Gastroesophageal sphincter (tissue), 4 donors: ENCODE results near the gene CLASRP. TPM values are rescaled to one million over a fixed set of nuclear protein-coding genes. Genes with fewer than 3 reads are reported as not detected.
"Not testable (repeated sequence)": the region's sequence is repeated elsewhere in the genome, so short reads cannot be mapped to it uniquely, and the experiment has no call there.

Experiments used
- ATAC-seq: fragments of 150-250 bp; one replicate; pipeline ENCODE4 v1.9.1; 2016; ENCODE audit warnings: mild to moderate bottlenecking, moderate library complexity
- H3K27ac ChIP-seq, 4 donors: fragments of 200-600 bp; sonication (generic) in 3 of 4; 1 replicate in 3 of 4; 2 replicates in 1 of 4; pipeline ENCODE4 v1.5.1; 2016 to 2019
- H3K27me3 ChIP-seq: fragments of 200-600 bp; sonication (generic); one replicate; pipeline ENCODE4 v1.5.1; 2019
- H3K36me3 ChIP-seq, 2 donors: fragments of 200-600 bp; sonication (generic); one replicate each; pipeline ENCODE4 v1.5.1; 2019; ENCODE audit warnings: control low read depth in 1 of 2
- H3K4me1 ChIP-seq, 3 donors: fragments of 200-600 bp; sonication (generic); 1 replicate in 2 of 3; 2 replicates in 1 of 3; pipeline ENCODE4 v1.5.1; 2016 to 2019; ENCODE audit warnings: control low read depth in 2 of 3
- H3K4me3 ChIP-seq, 2 donors: fragments of 200-600 bp; sonication (generic); one replicate each; pipeline ENCODE4 v1.5.1; 2019; ENCODE audit warnings: mild to moderate bottlenecking in 1 of 2, moderate library complexity in 1 of 2
- H3K9me3 ChIP-seq, 3 donors: fragments of 200-600 bp; sonication (generic); one replicate each; pipeline ENCODE4 v1.5.1; 2017 to 2019; ENCODE audit warnings: control low read depth in 2 of 3
- CTCF ChIP-seq, 4 experiments: fragments of 200-600 bp in 2 of 4; fragments of 450-650 bp in 2 of 4; sonication (generic) in 1 of 4; IDR thresholded peaks; one replicate each; pipeline ENCODE4 v1.5.1; 2017 to 2019; ENCODE audit warnings: antibody characterized with exemption in 4 of 4, mild to moderate bottlenecking in 2 of 4, moderate library complexity in 2 of 4
- EP300 ChIP-seq: sonication (generic); formaldehyde crosslinking; IDR thresholded peaks from one replicate; pipeline ENCODE4 v1.6.1; 2017; ENCODE audit warnings: antibody characterized with exemption, mild to moderate bottlenecking
- POLR2A ChIP-seq, 2 donors: fragments of 450-650 bp; IDR thresholded peaks; one replicate each; pipeline ENCODE4 v1.6.1; 2017; ENCODE audit warnings: antibody characterized with exemption in 2 of 2, mild to moderate bottlenecking in 2 of 2, moderate library complexity in 1 of 2
- POLR2AphosphoS5 ChIP-seq: sonication (generic); formaldehyde crosslinking; IDR thresholded peaks from one replicate; pipeline ENCODE4 v1.6.1; 2017; ENCODE audit warnings: antibody characterized with exemption
- WGBS, 2 donors: methylation state at CpG; one replicate each; pipeline ENCODE4 v1.1.5; 2018; ENCODE audit warnings: low coverage in 1 of 2; 5-methylcytosine and 5-hydroxymethylcytosine counted together
- total RNA-seq, 4 donors: library from RNA; depleted of rRNA; stranded (reverse); fragments of >200 nt; gene quantifications; one replicate each; pipeline ENCODE4 v1.1.0, GENCODE V29; 2016

CLASRP gene
- total RNA-seq, 4 donors from 2014 or later: 33.6 to 82.5 (median 54.7) TPM

DNA sequence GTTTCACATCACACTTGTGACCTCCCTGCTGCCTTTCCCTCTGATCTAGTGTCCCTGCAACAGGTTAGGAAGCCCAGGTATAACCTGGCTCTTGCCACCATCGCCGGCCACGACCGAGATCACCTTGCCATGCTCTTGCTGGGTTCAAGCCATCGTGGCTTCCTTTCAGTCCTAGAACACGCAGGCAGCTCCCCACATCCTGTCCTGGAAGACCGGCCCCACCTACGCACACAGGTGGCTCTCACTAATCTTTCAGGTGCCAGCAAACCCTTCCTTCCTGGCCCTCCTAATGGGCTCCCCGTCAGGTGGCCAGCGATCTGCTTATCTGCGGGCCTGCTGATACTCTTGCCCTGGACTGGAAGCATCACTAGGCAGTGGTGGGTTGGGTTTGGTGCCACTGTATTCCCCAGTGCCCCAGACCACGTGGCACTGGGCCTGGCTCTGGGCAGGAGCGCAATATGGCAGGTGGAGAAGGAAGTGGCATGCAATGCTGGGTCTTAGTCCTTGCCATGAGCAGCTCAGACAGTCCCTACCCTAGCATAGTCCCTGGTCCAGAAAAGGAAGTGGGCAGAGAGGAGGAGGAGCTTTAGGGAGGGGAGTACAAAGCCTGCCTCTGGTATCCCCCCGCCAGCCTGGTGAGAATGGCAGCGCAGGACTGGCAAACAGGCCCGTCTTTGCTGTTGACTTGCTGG lies 66.0 kb downstream of the CLASRP start:
- no peak for ATAC-seq
- Histone ChIP-seq H3K4me1 (peaks cover 0 to 46% (median 21%) of the 10 kb centered on the region in 3 donors), H3K4me3 (no peak overlapping the region), H3K27me3 (no peaks in the 10 kb centered on the region), H3K9me3 (no peaks in the 10 kb centered on the region), H3K36me3 (no peaks in the 10 kb centered on the region), H3K27ac (no peak overlapping the region)
- no peak for TF ChIP-seq EP300
- no peak for TF ChIP-seq POLR2A (IDR thresholded peaks at IDR 0.05)
- no peak for TF ChIP-seq POLR2AphosphoS5
- no peak for TF ChIP-seq CTCF (IDR thresholded peaks at IDR 0.05)
- 84 to 97% methylated on average over 4 to 9 of the region's 16 CpGs for WGBS, 2 donors

DNA sequence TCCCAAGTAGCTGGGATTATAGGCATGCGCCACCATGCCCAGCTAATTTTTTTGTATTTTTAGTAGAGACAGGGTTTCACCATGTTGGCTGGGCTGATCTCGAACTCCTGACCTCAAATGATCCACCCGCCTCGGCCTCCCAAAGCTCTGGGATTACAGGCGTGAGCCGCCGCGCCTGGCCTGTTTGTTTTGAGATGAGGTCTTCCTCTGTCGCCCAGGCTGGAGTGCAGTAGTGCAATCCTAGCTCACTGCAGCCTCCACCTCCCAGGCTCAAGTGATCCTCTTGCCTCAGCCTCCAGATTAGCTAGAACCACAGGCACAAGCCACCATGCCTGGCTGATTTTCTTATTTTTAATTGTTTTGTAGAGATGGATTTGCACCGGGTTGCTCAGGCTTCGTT lies 67.5 kb downstream of the CLASRP start:
- not testable (repeated sequence) for ATAC-seq, H3K27ac ChIP-seq, H3K36me3 ChIP-seq, H3K4me3 ChIP-seq, H3K27me3 ChIP-seq, H3K9me3 ChIP-seq
- WGBS, 2 donors: 94 to 100% methylated on average over 1 to 10 of the region's 11 CpGs
- peaks cover 0 to 37% (median 21%) of the 10 kb centered on the region in 3 donors for H3K4me1 ChIP-seq

GRCh38 chr19:45107621-45108150 lies 68.8 kb downstream of the CLASRP start:
- H3K4me1 ChIP-seq: peaks cover 0 to 32% (median 18%) of the 10 kb centered on the region in 3 donors
- no peak for ATAC-seq
- H3K27ac ChIP-seq: no peak overlapping the region
- no peaks in the 10 kb centered on the region for H3K27me3 ChIP-seq
- H3K36me3 ChIP-seq: no peaks in the 10 kb centered on the region
- TF ChIP-seq EP300: no peak
- no peak for TF ChIP-seq POLR2AphosphoS5
- no peak for TF ChIP-seq CTCF (IDR thresholded peaks at IDR 0.05)
- TF ChIP-seq POLR2A (IDR thresholded peaks at IDR 0.05): no peak
- H3K4me3 ChIP-seq: no peak overlapping the region
- H3K9me3 ChIP-seq: no peaks in the 10 kb centered on the region
- 76 to 85% methylated on average over 11 to 12 of the region's 12 CpGs for WGBS, 2 donors

DNA sequence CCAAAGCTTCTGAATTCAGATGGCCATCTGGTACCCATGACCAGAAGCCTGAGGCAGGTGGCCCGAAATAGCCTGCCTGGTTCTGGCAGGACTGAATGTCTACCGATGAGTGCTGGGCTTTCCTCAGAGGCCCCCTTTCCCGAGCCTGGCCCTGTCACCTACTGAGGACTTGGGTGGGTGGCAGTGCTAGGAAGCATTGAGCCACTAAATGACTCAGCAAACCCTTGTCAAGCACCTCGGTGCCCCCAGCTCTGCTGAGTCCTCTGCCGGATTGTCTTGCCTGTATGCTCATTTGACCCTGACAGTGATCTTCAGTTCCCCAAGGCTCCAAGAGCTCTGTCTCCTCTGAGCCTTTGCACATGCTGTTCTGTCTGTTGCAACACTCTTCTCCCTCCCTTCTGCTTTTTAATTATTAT lies 72.0 kb downstream of the CLASRP start:
- peaks cover 0 to under 1% (median 0%) of the 10 kb centered on the region in 3 donors for H3K4me1 ChIP-seq
- ATAC-seq: no peak
- H3K4me3 ChIP-seq: no peak overlapping the region
- H3K9me3 ChIP-seq: no peaks in the 10 kb centered on the region
- no peaks in the 10 kb centered on the region for H3K36me3 ChIP-seq
- 72 to 100% methylated on average over 3 to 4 of the region's 5 CpGs for WGBS, 2 donors
- no peaks in the 10 kb centered on the region for H3K27me3 ChIP-seq
- no peak overlapping the region for H3K27ac ChIP-seq
- TF ChIP-seq POLR2AphosphoS5: no peak
- TF ChIP-seq CTCF (IDR thresholded peaks at IDR 0.05): no peak
- TF ChIP-seq EP300: no peak

- Histone ChIP-seq H3K9me3 (no peaks in the 10 kb centered on the region), H3K4me3 (no peak overlapping the region), H3K36me3 (no peaks in the 10 kb centered on the region), H3K4me1 (peaks cover 0 to 9% (median 0%) of the 10 kb centered on the region in 3 donors), H3K27me3 (no peaks in the 10 kb centered on the region), H3K27ac (no peak overlapping the region)
- ATAC-seq: no peak
- 93% methylated on average over 5 of the region's 11 CpGs; no CpG with 5 or more reads in 1 of the 2 donors for WGBS, 2 donors
- no peak for TF ChIP-seq EP300
- TF ChIP-seq CTCF (IDR thresholded peaks at IDR 0.05): no peak
- no peak for TF ChIP-seq POLR2AphosphoS5
- TF ChIP-seq POLR2A (IDR thresholded peaks at IDR 0.05): no peak
Measured at GRCh38 chr19:45112111-45112827, 73.4 kb downstream of the CLASRP start.
